Skeletal muscle satellite cell (primary cell): ENCODE data around the gene DNAJB14.

ENCODE experiments used
- H3K27me3 ChIP-seq: 2 replicates; pipeline ENCODE4 v1.7.0; 2013; ENCODE audit warnings: low read length; ENCODE audit not compliant: control insufficient read depth, insufficient read depth
- H3K36me3 ChIP-seq: 2 replicates; pipeline ENCODE4 v1.7.0; 2013; ENCODE audit warnings: mild to moderate bottlenecking, control low read depth, low read length; ENCODE audit not compliant: insufficient read depth
- H3K4me1 ChIP-seq: 2 replicates; pipeline ENCODE4 v1.7.0; 2013; ENCODE audit warnings: low read length; ENCODE audit not compliant: control insufficient read depth, insufficient read depth
- H3K4me2 ChIP-seq: 2 replicates; pipeline ENCODE4 v1.7.0; 2013; ENCODE audit warnings: mild to moderate bottlenecking, low read length
- H3K4me3 ChIP-seq: 2 replicates; pipeline ENCODE4 v1.7.0; 2013; ENCODE audit warnings: low read length
- H3K9ac ChIP-seq: 2 replicates; pipeline ENCODE4 v1.7.0; 2013; ENCODE audit warnings: mild to moderate bottlenecking, low read depth, low read length, moderate library complexity
- H3K9me3 ChIP-seq: replicated peaks from 2 replicates; pipeline ENCODE4 v1.7.0; 2013; ENCODE audit warnings: mild to moderate bottlenecking, control low read depth, low read length

DNAJB14 gene

DNA sequence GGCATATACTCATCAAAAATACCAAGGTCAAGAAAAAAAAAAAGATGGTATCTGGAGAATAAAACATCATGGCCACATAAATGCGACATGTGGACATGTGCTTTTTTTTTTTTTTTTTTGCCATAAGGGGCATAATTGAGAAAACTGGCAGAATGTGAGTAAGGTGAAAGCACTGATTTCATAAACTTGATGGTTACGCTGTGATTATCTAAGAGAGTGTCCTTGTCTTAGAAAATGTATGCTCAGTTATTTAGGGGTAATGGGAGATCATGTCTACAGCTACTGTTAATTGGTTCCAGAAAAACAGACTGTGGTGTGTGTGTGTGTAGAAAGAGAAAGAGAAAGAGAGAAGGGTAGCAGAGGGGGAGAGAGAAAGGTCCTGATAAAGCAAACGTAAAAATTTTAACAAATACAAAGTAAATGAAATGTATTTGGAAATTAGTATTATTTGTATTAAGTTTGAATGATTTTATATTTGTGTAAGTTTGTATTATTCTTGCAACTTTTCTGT lies 8.1 kb downstream of the DNAJB14 start:
- Histone ChIP-seq H3K9ac (no peak overlapping the region), H3K4me2 (no peak overlapping the region), H3K4me1 (no peaks in the 10 kb centered on the region), H3K9me3 (no peaks in the 10 kb centered on the region), H3K4me3 (no peak overlapping the region), H3K27me3 (no peaks in the 10 kb centered on the region), H3K36me3 (peaks cover 13% of the 10 kb centered on the region)

DNA sequence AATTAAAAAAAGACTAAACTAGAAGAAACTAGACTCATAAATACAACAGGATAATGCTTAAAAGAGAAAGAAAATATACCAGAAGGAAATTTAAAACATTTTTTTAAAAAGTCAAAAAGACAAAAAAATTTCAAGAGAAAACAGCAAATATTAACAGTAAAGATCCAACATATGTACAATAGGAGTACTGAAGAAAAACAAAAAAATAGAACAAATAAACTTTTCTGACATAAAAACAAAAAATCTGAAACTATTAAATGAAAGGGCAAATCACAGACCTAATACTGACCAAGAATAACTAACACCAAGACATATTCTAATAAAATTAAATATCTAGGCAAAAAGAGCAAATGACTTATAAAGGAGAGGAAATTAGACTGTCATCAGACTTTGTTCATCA lies 11.5 kb downstream of the DNAJB14 start:
- Histone ChIP-seq H3K4me3 (no peak overlapping the region), H3K4me1 (no peaks in the 10 kb centered on the region), H3K36me3 (peaks cover 21% of the 10 kb centered on the region), H3K9me3 (no peaks in the 10 kb centered on the region), H3K4me2 (no peak overlapping the region), H3K9ac (no peak overlapping the region), H3K27me3 (no peaks in the 10 kb centered on the region)

DNA sequence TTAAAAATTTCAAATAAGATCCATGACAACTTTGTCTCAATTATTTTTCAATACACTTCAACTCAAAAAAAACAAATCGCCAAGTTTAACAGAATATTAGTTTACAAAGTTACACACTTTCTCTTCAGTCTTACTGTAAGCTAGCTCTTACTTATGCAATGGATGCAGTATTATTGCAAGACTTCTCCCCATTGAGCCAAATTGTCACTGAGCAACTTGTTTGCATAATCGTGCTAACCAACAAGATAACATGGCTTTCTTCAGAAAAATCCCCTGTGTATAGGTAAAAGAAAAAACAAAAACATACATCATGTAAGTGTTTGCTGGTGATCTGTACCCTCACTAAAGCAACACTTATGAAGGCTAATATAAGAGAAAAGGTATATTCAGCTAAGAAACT lies 18.9 kb downstream of the DNAJB14 start:
- Histone ChIP-seq H3K9ac (no peak overlapping the region), H3K4me3 (no peak overlapping the region), H3K4me1 (no peaks in the 10 kb centered on the region), H3K36me3 (peaks cover 34% of the 10 kb centered on the region), H3K27me3 (no peaks in the 10 kb centered on the region), H3K4me2 (no peak overlapping the region), H3K9me3 (no peaks in the 10 kb centered on the region)

DNA sequence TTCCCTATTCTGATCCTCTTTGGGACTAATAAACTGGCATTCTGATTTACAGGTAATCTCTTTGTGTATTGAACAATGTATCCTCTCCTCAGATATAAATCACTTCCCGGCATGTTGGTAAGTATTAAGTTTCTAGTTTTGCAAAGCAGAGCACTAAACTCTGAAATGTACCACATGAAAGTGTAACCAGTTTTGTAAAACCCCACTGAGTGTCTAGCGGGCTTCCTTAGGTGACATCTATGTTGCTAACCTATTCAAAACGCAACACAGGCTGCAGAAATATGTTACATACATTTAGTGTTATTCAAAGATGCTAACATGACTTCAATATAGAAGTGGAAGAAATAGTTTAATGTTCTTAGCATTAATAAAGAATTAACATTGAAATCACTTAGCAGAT lies 25.2 kb downstream of the DNAJB14 start:
- H3K9me3 ChIP-seq: no peaks in the 10 kb centered on the region
- H3K4me1 ChIP-seq: no peaks in the 10 kb centered on the region
- H3K4me3 ChIP-seq: no peak overlapping the region
- no peak overlapping the region for H3K9ac ChIP-seq
- H3K4me2 ChIP-seq: no peak overlapping the region
- H3K27me3 ChIP-seq: no peaks in the 10 kb centered on the region
- peaks cover 47% of the 10 kb centered on the region for H3K36me3 ChIP-seq

DNA sequence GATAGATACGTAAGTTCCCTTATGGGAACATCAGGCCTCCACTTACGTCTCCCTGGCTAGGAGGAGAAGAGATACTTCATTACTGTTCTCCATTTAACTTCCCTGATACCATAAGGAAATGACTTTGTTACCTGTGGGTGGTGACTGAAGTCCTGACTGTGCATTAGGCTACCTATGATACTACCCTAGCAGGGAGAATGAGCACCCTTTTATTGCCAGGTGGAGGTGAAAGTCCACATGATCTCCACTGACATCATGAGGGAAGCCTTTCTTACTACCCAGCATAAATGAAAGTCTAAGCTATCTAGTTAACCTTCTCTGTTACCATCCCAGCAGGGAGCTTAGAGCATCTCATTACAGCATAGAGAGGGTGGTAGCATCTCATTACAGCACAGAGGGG lies 27.8 kb downstream of the DNAJB14 start:
- Histone ChIP-seq H3K36me3 (peaks cover 49% of the 10 kb centered on the region), H3K9me3 (no peaks in the 10 kb centered on the region), H3K4me3 (no peak overlapping the region), H3K4me2 (no peak overlapping the region), H3K27me3 (no peaks in the 10 kb centered on the region), H3K9ac (no peak overlapping the region), H3K4me1 (no peaks in the 10 kb centered on the region)

DNA sequence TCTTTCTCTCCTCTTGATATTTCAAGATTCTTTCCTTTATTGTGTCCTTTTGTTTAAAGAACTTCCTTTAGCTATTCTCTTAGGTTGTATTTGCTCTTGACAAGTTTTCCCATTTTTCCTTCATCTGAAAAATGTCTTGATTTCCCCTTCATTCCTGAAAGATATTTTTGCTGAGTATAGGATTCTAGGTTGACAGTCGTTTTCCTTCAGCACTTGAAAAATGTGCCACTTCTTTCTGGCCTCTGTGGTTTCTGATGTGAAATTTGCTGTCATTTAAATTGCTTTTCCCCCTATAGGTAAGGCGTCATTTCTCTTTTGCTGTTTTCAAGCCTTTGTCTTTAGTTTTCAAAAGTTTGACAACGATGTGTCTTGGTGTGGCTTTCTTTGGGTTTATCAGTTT lies 28.8 kb downstream of the DNAJB14 start:
- Histone ChIP-seq H3K4me3 (no peak overlapping the region), H3K36me3 (peaks cover 45% of the 10 kb centered on the region), H3K27me3 (no peaks in the 10 kb centered on the region), H3K9ac (no peak overlapping the region), H3K4me1 (no peaks in the 10 kb centered on the region), H3K4me2 (no peak overlapping the region), H3K9me3 (no peaks in the 10 kb centered on the region)

DNA sequence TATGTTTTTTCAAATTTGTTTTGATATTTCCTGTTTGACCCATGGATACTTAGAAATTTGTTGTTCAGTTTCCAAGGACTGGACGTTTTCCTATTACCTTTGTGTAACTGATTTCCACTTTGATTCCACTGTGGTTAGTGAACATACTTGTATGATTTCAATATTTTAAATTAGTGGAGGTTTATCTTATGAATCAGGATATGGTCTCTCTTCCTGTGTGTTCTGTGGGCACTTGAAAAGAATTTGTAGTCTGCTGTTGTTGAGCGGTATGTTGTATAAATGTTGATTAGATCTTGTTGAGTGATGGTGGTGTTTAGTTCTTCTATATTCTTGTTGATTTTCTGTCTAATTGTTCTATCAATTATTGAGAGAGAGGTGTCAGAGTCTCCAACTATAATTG lies 31.0 kb downstream of the DNAJB14 start:
- H3K9ac ChIP-seq: no peak overlapping the region
- H3K27me3 ChIP-seq: no peaks in the 10 kb centered on the region
- H3K36me3 ChIP-seq: peaks cover 32% of the 10 kb centered on the region
- H3K4me3 ChIP-seq: no peak overlapping the region
- no peak overlapping the region for H3K4me2 ChIP-seq
- H3K4me1 ChIP-seq: no peaks in the 10 kb centered on the region
- H3K9me3 ChIP-seq: no peaks in the 10 kb centered on the region

DNA sequence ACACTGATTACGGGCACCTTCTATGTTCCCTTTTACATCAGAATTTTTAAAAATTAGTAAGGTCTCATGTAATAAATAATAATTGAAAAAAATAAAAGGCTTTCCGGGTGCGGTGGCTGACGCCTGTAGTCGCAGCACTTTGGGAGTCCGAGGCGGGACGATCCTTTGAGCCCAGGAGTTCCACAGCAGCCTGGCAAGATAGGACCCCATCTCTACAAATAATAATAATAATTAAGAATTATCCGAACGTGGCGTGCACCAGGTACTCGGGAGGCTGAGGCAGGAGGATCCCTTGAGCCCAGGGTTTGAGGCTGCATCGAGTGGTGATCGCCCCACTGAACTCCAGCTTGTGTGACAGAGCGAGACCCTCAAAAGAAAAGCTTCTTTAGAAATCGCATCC lies 51.4 kb downstream of the DNAJB14 start:
- no peaks in the 10 kb centered on the region for H3K9me3 ChIP-seq
- peak overlapping the region; percentile 69 for H3K9ac ChIP-seq
- H3K4me1 ChIP-seq: peaks cover 13% of the 10 kb centered on the region
- peaks cover 4% of the 10 kb centered on the region for H3K36me3 ChIP-seq
- H3K4me3 ChIP-seq: peak overlapping the region; percentile 92
- H3K4me2 ChIP-seq: peak overlapping the region; percentile 85
- H3K27me3 ChIP-seq: no peaks in the 10 kb centered on the region

DNA sequence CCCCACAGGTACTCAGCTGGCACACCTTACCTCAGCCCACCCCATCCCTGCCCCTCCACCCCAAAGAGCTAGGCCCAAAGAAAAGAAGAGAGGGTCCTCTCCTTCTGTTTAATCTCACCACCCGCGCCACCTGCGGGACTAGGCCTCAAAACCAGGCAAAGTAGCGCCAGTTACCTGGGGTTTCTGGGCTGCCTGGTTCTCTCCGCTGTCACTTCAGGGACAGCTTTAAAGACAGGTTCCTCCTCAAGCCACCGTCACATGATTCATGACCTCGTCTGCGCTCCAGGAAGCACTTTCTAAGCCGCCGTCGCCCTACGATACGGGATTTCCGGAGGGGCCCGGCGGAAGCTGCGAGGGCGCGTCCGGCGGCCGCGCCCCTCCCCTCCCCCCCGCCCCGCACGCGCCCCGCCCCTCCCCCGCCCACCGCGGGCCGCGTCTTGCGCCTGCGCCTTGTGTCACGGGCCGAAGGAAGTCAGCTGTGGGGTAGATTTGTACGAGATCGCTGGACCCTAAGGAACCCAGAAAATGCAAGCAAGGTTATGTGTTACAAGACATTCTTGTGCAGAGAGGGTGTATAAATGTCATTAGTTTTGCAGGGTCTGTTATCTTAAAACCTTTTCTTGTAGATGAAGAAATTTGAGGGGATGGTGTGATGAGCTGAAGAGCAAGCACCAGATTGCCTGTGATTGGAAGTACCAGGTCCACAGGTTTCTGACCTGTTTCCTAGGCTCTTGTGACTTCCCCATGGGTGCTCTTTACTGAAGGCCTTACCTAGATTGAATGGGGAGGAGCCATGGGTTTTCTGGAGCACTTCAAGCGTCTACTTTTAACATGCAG lies 52.0 kb downstream of the DNAJB14 start, which contains the start of gene LAMTOR3:
TSS of gene LAMTOR3 (minus strand) at position 267 of the 837 bp plus-strand sequence. CDS start 464 bp downstream, outside the sequence.
- H3K4me2 ChIP-seq: peak within 1 kb of the TSS; percentile 90
- no peaks in the 10 kb centered on the region for H3K9me3 ChIP-seq
- H3K4me1 ChIP-seq: peaks cover 13% of the 10 kb centered on the region
- H3K4me3 ChIP-seq: peak within 1 kb of the TSS; percentile 92
- no peaks in the 10 kb centered on the region for H3K27me3 ChIP-seq
- H3K9ac ChIP-seq: peak within 1 kb of the TSS; percentile 92
- H3K36me3 ChIP-seq: peaks cover 5% of the 10 kb centered on the region

DNA sequence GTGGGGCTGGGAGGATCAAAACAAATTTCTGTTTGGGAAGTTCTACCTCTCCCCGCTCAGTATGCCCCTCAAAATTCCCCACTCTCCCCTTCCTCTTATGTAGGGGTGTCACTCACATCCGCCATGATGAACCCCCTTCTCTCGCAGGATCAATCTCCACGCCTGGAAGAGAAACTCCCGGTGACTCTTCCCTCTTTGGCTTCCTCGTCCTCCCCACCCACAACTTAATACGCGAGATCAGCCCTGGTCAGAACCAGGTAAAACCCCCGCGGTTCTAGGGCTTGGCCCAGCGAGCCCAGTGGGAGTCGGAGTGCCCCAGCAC lies 52.6 kb downstream of the DNAJB14 start:
- peak overlapping the region; percentile 92 for H3K9ac ChIP-seq
- H3K4me3 ChIP-seq: peak overlapping the region; percentile 92
- H3K36me3 ChIP-seq: peaks cover 8% of the 10 kb centered on the region
- H3K4me2 ChIP-seq: peak overlapping the region; percentile 90
- no peaks in the 10 kb centered on the region for H3K27me3 ChIP-seq
- no peaks in the 10 kb centered on the region for H3K9me3 ChIP-seq
- peaks cover 13% of the 10 kb centered on the region for H3K4me1 ChIP-seq

DNA sequence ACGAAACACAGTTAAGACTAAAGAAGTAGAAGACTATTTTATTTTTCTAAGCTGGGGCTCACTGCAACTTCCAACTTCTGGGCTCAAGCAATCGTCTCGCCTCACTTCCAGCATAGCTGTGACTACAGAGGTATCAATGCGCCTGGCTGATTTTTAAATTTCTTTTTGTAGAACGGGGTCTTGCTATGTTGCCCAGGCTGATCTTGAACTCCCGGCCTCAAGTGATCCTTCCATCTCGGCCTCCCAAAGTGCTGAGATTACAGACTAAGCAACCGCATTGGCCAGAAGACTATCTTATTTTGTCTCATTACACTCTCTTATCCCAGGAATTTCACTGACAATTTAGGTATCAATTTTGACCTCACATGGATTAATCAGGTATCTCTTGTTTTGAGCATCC lies 53.4 kb downstream of the DNAJB14 start:
- peak overlapping the region; percentile 92 for H3K9ac ChIP-seq
- H3K4me2 ChIP-seq: peak overlapping the region; percentile 90
- H3K36me3 ChIP-seq: peaks cover 8% of the 10 kb centered on the region
- peak overlapping the region; percentile 92 for H3K4me3 ChIP-seq
- H3K9me3 ChIP-seq: no peaks in the 10 kb centered on the region
- no peaks in the 10 kb centered on the region for H3K27me3 ChIP-seq
- H3K4me1 ChIP-seq: peaks cover 16% of the 10 kb centered on the region

DNA sequence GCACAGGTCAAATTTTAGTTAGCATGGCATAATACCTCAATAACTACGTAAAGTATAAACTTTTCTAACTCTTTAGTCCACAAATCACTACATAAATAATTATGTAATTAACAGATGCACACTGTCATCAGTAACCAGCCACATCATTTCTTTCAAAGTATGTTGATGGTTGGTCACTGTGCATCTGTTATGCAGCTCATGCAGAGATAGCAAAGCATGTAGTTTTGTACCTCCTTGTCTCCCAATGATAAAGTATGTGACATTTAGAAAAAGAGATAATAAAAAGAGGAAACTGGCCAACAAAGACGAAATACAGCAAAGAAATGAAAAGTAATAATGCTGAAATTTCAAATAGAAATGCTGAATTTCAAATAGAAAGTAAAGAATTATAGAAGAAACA lies 55.1 kb downstream of the DNAJB14 start:
- Histone ChIP-seq H3K36me3 (peaks cover 15% of the 10 kb centered on the region), H3K9ac (no peak overlapping the region), H3K9me3 (no peaks in the 10 kb centered on the region)

More for the DNA sequence above, 55.1 kb downstream of the DNAJB14 start:
- H3K27me3 ChIP-seq: no peaks in the 10 kb centered on the region
- peak overlapping the region; percentile 28 for H3K4me2 ChIP-seq
- peaks cover 23% of the 10 kb centered on the region for H3K4me1 ChIP-seq
- no peak overlapping the region for H3K4me3 ChIP-seq
